Measurements from ENCODE around the gene RGS11.

RGS11 gene

DNA sequence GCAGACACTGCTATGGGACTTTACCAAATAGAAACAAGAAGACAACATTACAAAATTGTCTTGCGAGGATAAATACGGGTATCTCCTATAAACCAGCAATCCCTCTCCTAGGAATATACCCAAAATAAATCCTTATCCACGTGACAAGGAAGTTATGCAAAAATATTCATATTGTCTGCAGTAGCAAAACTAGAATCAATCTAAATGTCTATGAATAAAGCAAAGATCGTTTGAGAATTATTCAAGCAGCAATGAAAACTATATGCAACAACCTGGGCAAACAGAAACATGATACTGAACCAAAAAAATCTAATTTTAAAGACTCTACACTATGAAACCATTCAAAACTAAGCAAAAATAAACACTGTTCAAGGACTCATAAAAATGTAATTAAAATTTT, 55.7 kb downstream of the RGS11 start:
- no peak overlapping the region for H3K4me3 ChIP-seq (ENCODE audit: control insufficient read depth, low read depth, low read length)
- DNase-seq (ENCODE audit: low read depth): no peak
- TF ChIP-seq, protein P1, sequence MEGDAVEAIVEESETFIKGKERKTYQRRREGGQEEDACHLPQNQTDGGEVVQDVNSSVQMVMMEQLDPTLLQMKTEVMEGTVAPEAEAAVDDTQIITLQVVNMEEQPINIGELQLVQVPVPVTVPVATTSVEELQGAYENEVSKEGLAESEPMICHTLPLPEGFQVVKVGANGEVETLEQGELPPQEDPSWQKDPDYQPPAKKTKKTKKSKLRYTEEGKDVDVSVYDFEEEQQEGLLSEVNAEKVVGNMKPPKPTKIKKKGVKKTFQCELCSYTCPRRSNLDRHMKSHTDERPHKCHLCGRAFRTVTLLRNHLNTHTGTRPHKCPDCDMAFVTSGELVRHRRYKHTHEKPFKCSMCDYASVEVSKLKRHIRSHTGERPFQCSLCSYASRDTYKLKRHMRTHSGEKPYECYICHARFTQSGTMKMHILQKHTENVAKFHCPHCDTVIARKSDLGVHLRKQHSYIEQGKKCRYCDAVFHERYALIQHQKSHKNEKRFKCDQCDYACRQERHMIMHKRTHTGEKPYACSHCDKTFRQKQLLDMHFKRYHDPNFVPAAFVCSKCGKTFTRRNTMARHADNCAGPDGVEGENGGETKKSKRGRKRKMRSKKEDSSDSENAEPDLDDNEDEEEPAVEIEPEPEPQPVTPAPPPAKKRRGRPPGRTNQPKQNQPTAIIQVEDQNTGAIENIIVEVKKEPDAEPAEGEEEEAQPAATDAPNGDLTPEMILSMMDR (conservative IDR thresholded peaks at IDR 0.05; ENCODE audit: control insufficient read depth, insufficient read depth, low read depth, low read length): no peak
